Thymus (tissue), 11 donors: ENCODE results near the gene THUMPD1. TPM values are rescaled to one million over a fixed set of nuclear protein-coding genes. Genes with fewer than 3 reads are reported as not detected.
"Not testable (repeated sequence)": the region's sequence is repeated elsewhere in the genome, so short reads cannot be mapped to it uniquely, and the experiment has no call there.

ENCODE experiments used
- DNase-seq, 9 donors: peaks; one replicate each; pipeline ENCODE4 v3.0.0-alpha.2; 2013; ENCODE audit warnings: low spot score in 9 of 9, low read depth in 6 of 9, missing footprints in 1 of 9
- H3K27ac ChIP-seq, 2 donors: one replicate each; pipeline ENCODE4 v1.5.1; 2013; ENCODE audit warnings: control low read depth in 1 of 2, low read depth in 1 of 2, low read length in 1 of 2, mild to moderate bottlenecking in 1 of 2, moderate library complexity in 1 of 2
- H3K27me3 ChIP-seq, 2 donors: one replicate each; pipeline ENCODE4 v1.5.1; 2013; ENCODE audit warnings: low read length in 1 of 2; ENCODE audit not compliant: control insufficient read depth in 2 of 2, insufficient read depth in 1 of 2
- H3K36me3 ChIP-seq, 2 donors: one replicate each; pipeline ENCODE4 v1.5.1; 2013; ENCODE audit warnings: low read length in 1 of 2, mild to moderate bottlenecking in 1 of 2, moderate library complexity in 1 of 2; ENCODE audit not compliant: control insufficient read depth in 2 of 2, insufficient read depth in 2 of 2
- H3K4me1 ChIP-seq, 2 donors: one replicate each; pipeline ENCODE4 v1.5.1; 2013; ENCODE audit warnings: low read length in 2 of 2; ENCODE audit not compliant: control insufficient read depth in 2 of 2, insufficient read depth in 2 of 2
- H3K4me3 ChIP-seq, 2 donors: one replicate each; pipeline ENCODE4 v1.5.1; 2013; ENCODE audit warnings: low read length in 2 of 2, control low read depth in 1 of 2, mild to moderate bottlenecking in 1 of 2
- H3K9me3 ChIP-seq, 2 donors: one replicate each; pipeline ENCODE4 v1.5.1; 2013; ENCODE audit warnings: low read length in 1 of 2, mild to moderate bottlenecking in 1 of 2; ENCODE audit not compliant: control insufficient read depth in 2 of 2, insufficient read depth in 1 of 2
- WGBS: extraction: QIAGEN DNeasy Blood & Tissue Kit; methylation state at CpG from one replicate; pipeline ENCODE4 v1.1.7; 2013; 5-methylcytosine and 5-hydroxymethylcytosine counted together
- polyA plus RNA-seq: library from polyadenylated mRNA; stranded (reverse); fragments of 200-250 nt; gene quantifications from one replicate; pipeline ENCODE4 v1.2.3, GENCODE V29; 2013
- total RNA-seq: library from RNA; stranded (reverse); fragments of 120-200 nt; gene quantifications from one replicate; pipeline ENCODE4 v1.2.4, GENCODE V29; 2013
- donor health status: healthy.

The THUMPD1 gene
- total and polyA plus RNA-seq, 2 donors = 31.8 to 49.9 TPM

- no peak overlapping the region for H3K4me3 ChIP-seq
- H3K9me3 ChIP-seq = no peaks in the 10 kb centered on the region
- no peak overlapping the region for H3K27ac ChIP-seq
- no peak for DNase-seq
- no peaks in the 10 kb centered on the region for H3K36me3 ChIP-seq
- WGBS = 98% methylated on average over 1 of the region's 1 CpG
- H3K4me1 ChIP-seq = peaks cover 0 to 5% of the 10 kb centered on the region in 2 donors
- no peaks in the 10 kb centered on the region for H3K27me3 ChIP-seq
Measured at GRCh38 chr16:20768121-20768520, 26.5 kb upstream of the THUMPD1 start.

- no peaks in the 10 kb centered on the region for H3K9me3 ChIP-seq
- no peak overlapping the region for H3K27ac ChIP-seq
- no peaks in the 10 kb centered on the region for H3K36me3 ChIP-seq
- H3K4me1 ChIP-seq = peaks cover 0 to 5% of the 10 kb centered on the region in 2 donors
- H3K27me3 ChIP-seq = no peaks in the 10 kb centered on the region
- DNase-seq = no peak
- no peak overlapping the region for H3K4me3 ChIP-seq
Measured at GRCh38 chr16:20767577-20767976, 26.0 kb upstream of the THUMPD1 start.

GRCh38 chr16:20766294-20766693, 24.7 kb upstream of the THUMPD1 start:
- no peaks in the 10 kb centered on the region for H3K27me3 ChIP-seq
- no peak for DNase-seq
- 98% methylated on average over 5 of the region's 5 CpGs for WGBS

GRCh38 chr16:20765732-20766131, 24.1 kb upstream of the THUMPD1 start:
- 97% methylated on average over 2 of the region's 2 CpGs for WGBS
- H3K4me1 ChIP-seq = peaks cover 0 to 5% of the 10 kb centered on the region in 2 donors
- H3K36me3 ChIP-seq = no peaks in the 10 kb centered on the region
- H3K9me3 ChIP-seq = no peaks in the 10 kb centered on the region
- no peak overlapping the region for H3K27ac ChIP-seq
- H3K4me3 ChIP-seq = no peak overlapping the region
- no peak for DNase-seq
- no peaks in the 10 kb centered on the region for H3K27me3 ChIP-seq

More at GRCh38 chr16:20766294-20766693, 24.7 kb upstream of the THUMPD1 start:
- Histone ChIP-seq H3K36me3 (no peaks in the 10 kb centered on the region), H3K4me3 (no peak overlapping the region), H3K4me1 (peaks cover 0 to 5% of the 10 kb centered on the region in 2 donors), H3K9me3 (no peaks in the 10 kb centered on the region), H3K27ac (no peak overlapping the region)

- not testable (repeated sequence) for H3K4me3 ChIP-seq, DNase-seq, H3K4me1 ChIP-seq, H3K36me3 ChIP-seq, H3K27me3 ChIP-seq, H3K27ac ChIP-seq, H3K9me3 ChIP-seq
- WGBS = 94% methylated on average over 1 of the region's 1 CpG
Measured at GRCh38 chr16:20764448-20764847, 22.8 kb upstream of the THUMPD1 start.

- Histone ChIP-seq H3K27me3 (no peaks in the 10 kb centered on the region), H3K4me1 (peaks cover 0 to 5% of the 10 kb centered on the region in 2 donors), H3K4me3 (peak within 1 kb of the TSS in 1 of 2 donors; percentile 61), H3K27ac (peak within 1 kb of the TSS; percentile 51 to 87), H3K36me3 (no peaks in the 10 kb centered on the region), H3K9me3 (no peaks in the 10 kb centered on the region)
- 7% methylated on average over 10 of the region's 10 CpGs for WGBS
- peak in 8 of 9 donors; percentile 36 to 80 (median 54) for DNase-seq
Measured at GRCh38 chr16:20763461-20764232, 22.0 kb upstream of the THUMPD1 start, which contains the start of gene ACSM3. ACSM3 (plus strand) TSS chr16:20764014; CDS start chr16:20770035, 6,021 bp downstream.

GRCh38 chr16:20762404-20763123, 20.9 kb upstream of the THUMPD1 start:
- Histone ChIP-seq H3K36me3 (no peaks in the 10 kb centered on the region), H3K4me3 (no peak overlapping the region), H3K9me3 (no peaks in the 10 kb centered on the region), H3K4me1 (peaks cover 0 to 5% of the 10 kb centered on the region in 2 donors), H3K27ac (no peak overlapping the region), H3K27me3 (no peaks in the 10 kb centered on the region)
- no peak for DNase-seq
- 97% methylated on average over 3 of the region's 3 CpGs for WGBS

GRCh38 chr16:20761175-20761574, 19.6 kb upstream of the THUMPD1 start:
- H3K27ac ChIP-seq = no peak overlapping the region
- DNase-seq = no peak
- no peaks in the 10 kb centered on the region for H3K9me3 ChIP-seq
- peaks cover 0 to 5% of the 10 kb centered on the region in 2 donors for H3K4me1 ChIP-seq
- H3K4me3 ChIP-seq = no peak overlapping the region
- H3K36me3 ChIP-seq = no peaks in the 10 kb centered on the region
- WGBS = 95% methylated on average over 1 of the region's 1 CpG
- no peaks in the 10 kb centered on the region for H3K27me3 ChIP-seq

- 89% methylated on average over 2 of the region's 2 CpGs for WGBS
- no peaks in the 10 kb centered on the region for H3K9me3 ChIP-seq
- H3K36me3 ChIP-seq = no peaks in the 10 kb centered on the region
- H3K27ac ChIP-seq = no peak overlapping the region
- peaks cover 0 to 5% of the 10 kb centered on the region in 2 donors for H3K4me1 ChIP-seq
- no peak for DNase-seq
- no peaks in the 10 kb centered on the region for H3K27me3 ChIP-seq
- no peak overlapping the region for H3K4me3 ChIP-seq
Measured at GRCh38 chr16:20760346-20760745, 18.7 kb upstream of the THUMPD1 start.
